Gastroesophageal sphincter (tissue), 3 donors: ENCODE measurements around the gene CNOT6L.

Source experiments
- POLR2A ChIP-seq, 2 donors: fragments of 450-650 bp; IDR thresholded peaks; one replicate each; pipeline ENCODE4 v1.6.1; 2017; ENCODE audit warnings: antibody characterized with exemption in 2 of 2, mild to moderate bottlenecking in 2 of 2, moderate library complexity in 1 of 2
- POLR2AphosphoS5 ChIP-seq: sonication (generic); formaldehyde crosslinking; IDR thresholded peaks from one replicate; pipeline ENCODE4 v1.6.1; 2017; ENCODE audit warnings: antibody characterized with exemption
- TF ChIP-seq, protein P1 (sequence below), 4 experiments: fragments of 200-600 bp in 2 of 4; fragments of 450-650 bp in 2 of 4; sonication (generic) in 1 of 4; IDR thresholded peaks; one replicate each; pipeline ENCODE4 v1.5.1; 2017 to 2019; ENCODE audit warnings: antibody characterized with exemption in 4 of 4, mild to moderate bottlenecking in 2 of 4, moderate library complexity in 2 of 4

- TF ChIP-seq POLR2A (IDR thresholded peaks at IDR 0.05) (no peak), POLR2AphosphoS5 (no peak)
- TF ChIP-seq, protein P1, sequence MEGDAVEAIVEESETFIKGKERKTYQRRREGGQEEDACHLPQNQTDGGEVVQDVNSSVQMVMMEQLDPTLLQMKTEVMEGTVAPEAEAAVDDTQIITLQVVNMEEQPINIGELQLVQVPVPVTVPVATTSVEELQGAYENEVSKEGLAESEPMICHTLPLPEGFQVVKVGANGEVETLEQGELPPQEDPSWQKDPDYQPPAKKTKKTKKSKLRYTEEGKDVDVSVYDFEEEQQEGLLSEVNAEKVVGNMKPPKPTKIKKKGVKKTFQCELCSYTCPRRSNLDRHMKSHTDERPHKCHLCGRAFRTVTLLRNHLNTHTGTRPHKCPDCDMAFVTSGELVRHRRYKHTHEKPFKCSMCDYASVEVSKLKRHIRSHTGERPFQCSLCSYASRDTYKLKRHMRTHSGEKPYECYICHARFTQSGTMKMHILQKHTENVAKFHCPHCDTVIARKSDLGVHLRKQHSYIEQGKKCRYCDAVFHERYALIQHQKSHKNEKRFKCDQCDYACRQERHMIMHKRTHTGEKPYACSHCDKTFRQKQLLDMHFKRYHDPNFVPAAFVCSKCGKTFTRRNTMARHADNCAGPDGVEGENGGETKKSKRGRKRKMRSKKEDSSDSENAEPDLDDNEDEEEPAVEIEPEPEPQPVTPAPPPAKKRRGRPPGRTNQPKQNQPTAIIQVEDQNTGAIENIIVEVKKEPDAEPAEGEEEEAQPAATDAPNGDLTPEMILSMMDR (IDR thresholded peaks at IDR 0.05): no peak
Measured at GRCh38 chr4:77777135-77777807, 41.9 kb downstream of the CNOT6L start.
